HFF-Myc (cell line): ENCODE measurements around the gene FAM47E.

Experiments used
- DNase-seq: peaks from one replicate; pipeline ENCODE4 v3.0.0-alpha.2; 2011; ENCODE audit warnings: low read depth; ENCODE audit errors: extremely low read depth
- H3K4me3 ChIP-seq: replicated peaks from 2 replicates; pipeline ENCODE4 v1.5.1; 2011; ENCODE audit warnings: low read depth, mild to moderate bottlenecking, control low read depth, low read length
- CTCF ChIP-seq: IDR thresholded peaks from 2 replicates; pipeline ENCODE4 v1.5.1; 2012; ENCODE audit warnings: mild to moderate bottlenecking, low read depth, low read length, control low read depth; ENCODE audit errors: missing control alignments

FAM47E gene, protein sequence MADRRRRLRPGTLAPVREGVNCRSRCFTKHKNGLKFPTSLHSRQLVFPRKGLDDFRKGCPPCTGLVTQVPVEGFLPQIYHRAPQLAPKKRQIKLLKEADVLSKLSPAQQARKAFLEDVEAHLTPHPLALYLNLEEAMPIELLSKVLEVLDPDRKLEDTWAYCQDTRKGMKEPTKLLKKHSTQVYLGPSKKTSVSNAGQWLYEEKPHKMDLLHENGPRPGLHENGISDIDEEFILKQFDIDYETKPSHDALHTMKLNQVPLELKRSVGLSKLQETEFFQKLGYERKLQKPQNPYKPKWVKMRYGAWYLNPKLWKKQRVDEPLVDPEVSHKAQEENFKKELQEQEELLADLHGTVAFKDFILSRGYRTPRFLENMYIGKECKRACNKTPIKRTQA

GRCh38 chr4:76251441-76252270 lies at the start of gene FAM47E:
Gene FAM47E, plus strand, starts transcription at chr4:76251721. Its CDS starts 26 bp downstream, at chr4:76251747.
- TF ChIP-seq CTCF = peak; percentile 20
- DNase-seq = no peak

GRCh38 chr4:76203541-76203940 lies 48.0 kb upstream of the FAM47E start:
- no peak for TF ChIP-seq CTCF
- no peak overlapping the region for H3K4me3 ChIP-seq
- DNase-seq = no peak

More at GRCh38 chr4:76251441-76252270, at the start of gene FAM47E:
- H3K4me3 ChIP-seq = peak within 1 kb of the TSS; percentile 39

DNA sequence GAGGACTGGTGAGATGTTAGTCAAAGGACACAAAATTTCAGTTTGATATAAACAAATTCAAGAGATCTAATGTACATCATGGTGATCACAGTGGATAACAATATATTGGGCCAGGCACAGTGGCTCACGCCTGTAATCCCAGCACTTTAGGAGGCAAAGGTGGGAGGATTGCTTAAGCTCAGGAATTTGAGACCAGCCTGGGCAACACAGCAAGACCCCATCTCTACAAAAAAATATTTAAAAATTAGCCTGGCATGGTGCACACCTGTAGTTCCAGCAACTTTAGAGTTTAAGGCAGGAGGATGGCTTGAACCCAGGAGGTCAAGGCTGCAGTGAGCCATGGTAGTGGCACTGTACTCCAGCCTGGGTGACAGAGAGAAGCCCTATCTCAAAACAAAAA lies 46.6 kb upstream of the FAM47E start:
- DNase-seq = no peak
- TF ChIP-seq CTCF = no peak
- no peak overlapping the region for H3K4me3 ChIP-seq

- no peak overlapping the region for H3K4me3 ChIP-seq
Measured at GRCh38 chr4:76205476-76205875, 46.0 kb upstream of the FAM47E start.

DNA sequence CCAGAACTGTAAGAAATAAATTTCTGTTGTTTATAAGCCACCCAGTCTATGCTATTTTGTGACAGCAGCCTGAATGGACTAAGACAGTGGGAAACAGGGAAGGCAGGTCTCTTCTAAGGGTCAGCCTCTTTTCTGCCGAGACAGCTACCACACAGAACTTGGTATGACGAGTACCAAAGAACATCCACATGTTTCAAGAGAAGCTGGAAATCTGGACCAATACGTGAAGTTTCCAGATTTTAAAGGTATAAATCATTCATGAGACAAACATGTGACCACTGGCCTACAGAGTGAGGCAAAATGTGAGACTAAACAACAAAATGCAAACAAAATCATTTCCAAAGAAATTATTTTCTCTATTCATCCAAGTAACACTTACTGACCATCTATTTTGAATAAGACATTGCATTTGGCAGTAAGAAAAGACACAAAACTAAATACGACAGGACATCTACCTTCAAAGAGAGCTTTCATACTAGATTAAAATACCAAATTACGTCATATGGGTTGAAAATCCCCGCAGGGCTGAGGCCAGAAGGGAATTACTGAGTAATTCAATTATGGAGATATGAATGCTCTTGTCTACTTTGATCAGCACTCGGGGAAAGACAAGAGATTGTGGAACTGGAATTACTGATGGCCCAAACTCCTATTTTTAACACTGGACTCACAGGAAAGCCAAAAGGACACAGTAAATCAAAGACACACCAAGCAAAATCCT lies 45.1 kb upstream of the FAM47E start:
- no peak for TF ChIP-seq CTCF
- no peak for DNase-seq
- no peak overlapping the region for H3K4me3 ChIP-seq

More at GRCh38 chr4:76205476-76205875, 46.0 kb upstream of the FAM47E start:
- TF ChIP-seq CTCF = no peak
- no peak for DNase-seq

- TF ChIP-seq CTCF = no peak
- no peak for DNase-seq
- no peak overlapping the region for H3K4me3 ChIP-seq
Measured at GRCh38 chr4:76207549-76207948, 44.0 kb upstream of the FAM47E start.
